Fibroblast of lung (primary cell): Measurements from ENCODE around the gene UGT2B10. TPM values are rescaled to one million over a fixed set of nuclear protein-coding genes. Genes with fewer than 3 reads are reported as not detected.

Source experiments
- DNase-seq, 2 donors: peaks; one replicate each; pipeline versions ENCODE4 v3.0.0 to v3.0.0-alpha.2; 2010; ENCODE audit warnings: low read depth in 2 of 2
- H2AFZ ChIP-seq: 2 replicates; pipeline ENCODE4 v1.5.1; 2012; ENCODE audit warnings: low read length, control low read depth, inconsistent platforms
- H3K27ac ChIP-seq: 2 replicates; pipeline ENCODE4 v1.5.1; 2011; ENCODE audit warnings: low read length, control low read depth; ENCODE audit not compliant: insufficient read depth
- H3K27me3 ChIP-seq: 2 replicates; pipeline ENCODE4 v1.5.1; 2011; ENCODE audit warnings: mild to moderate bottlenecking, low read length; ENCODE audit not compliant: control insufficient read depth, insufficient read depth
- H3K36me3 ChIP-seq: 2 replicates; pipeline ENCODE4 v1.5.1; 2011; ENCODE audit warnings: low read length; ENCODE audit not compliant: control insufficient read depth, insufficient read depth
- H3K4me1 ChIP-seq: 2 replicates; pipeline ENCODE4 v1.5.1; 2011; ENCODE audit warnings: low read length; ENCODE audit not compliant: control insufficient read depth, insufficient read depth; ENCODE audit errors: extremely low read depth
- H3K4me2 ChIP-seq: 2 replicates; pipeline ENCODE4 v1.5.1; 2011; ENCODE audit warnings: low read length, control low read depth; ENCODE audit not compliant: insufficient read depth; ENCODE audit errors: extremely low read depth
- H3K4me3 ChIP-seq, 4 experiments: fragments of 200-600 bp in 1 of 4; sonication (generic) in 1 of 4; replicated peaks in 1 of 4; 2 replicates each; pipeline ENCODE4 v1.5.1; 2011 to 2016; ENCODE audit warnings: low read length in 4 of 4, low read depth in 3 of 4, mild to moderate bottlenecking in 3 of 4, control low read depth in 2 of 4, inconsistent platforms in 1 of 4, mixed read lengths in 1 of 4; ENCODE audit not compliant: insufficient read depth in 1 of 4; ENCODE audit errors: control extremely low read depth in 1 of 4
- H3K79me2 ChIP-seq: 2 replicates; pipeline ENCODE4 v1.5.1; 2012; ENCODE audit warnings: mild to moderate bottlenecking, low read length, inconsistent platforms; ENCODE audit not compliant: control insufficient read depth, insufficient read depth
- H3K9ac ChIP-seq: 2 replicates; pipeline ENCODE4 v1.5.1; 2011; ENCODE audit warnings: mild to moderate bottlenecking, low read length, control low read depth; ENCODE audit not compliant: insufficient read depth
- H3K9me3 ChIP-seq: 2 replicates; pipeline ENCODE4 v1.5.1; 2012; ENCODE audit warnings: low read depth, low read length; ENCODE audit not compliant: control insufficient read depth, insufficient read depth
- H4K20me1 ChIP-seq: 2 replicates; pipeline ENCODE4 v1.5.1; 2011; ENCODE audit warnings: low read length; ENCODE audit not compliant: control insufficient read depth, insufficient read depth; ENCODE audit errors: extremely low read depth
- EZH2 ChIP-seq: IDR thresholded peaks from 2 replicates; pipeline ENCODE4 v1.5.1; 2012; ENCODE audit warnings: low read length, control low read depth, mild to moderate bottlenecking; ENCODE audit errors: missing control alignments
- polyA plus RNA-seq, 2 donors: library from polyadenylated mRNA; depleted of rRNA in 1 of 2; stranded (reverse) in 1 of 2; unstranded in 1 of 2; fragments of >200 nt; gene quantifications; 2 replicates each; pipeline ENCODE4 v1.2.1, GENCODE V29; 2011 to 2012; ENCODE audit warnings: missing spikeins in 1 of 2
- total RNA-seq: library from RNA; depleted of rRNA; stranded (reverse); fragments of >200 nt; gene quantifications from 2 replicates; pipeline ENCODE4 v1.2.1, GENCODE V29; 2014
- TF ChIP-seq, protein P1 (sequence below), 2 donors: IDR thresholded peaks in 1 of 2; conservative IDR thresholded peaks in 1 of 2; 1 replicate in 1 of 2; 2 replicates in 1 of 2; pipeline ENCODE4 v1.5.1; 2011 to 2012; ENCODE audit warnings: low read length in 2 of 2, control low read depth in 1 of 2, inconsistent platforms in 1 of 2, low read depth in 1 of 2, mild to moderate bottlenecking in 1 of 2

UGT2B10 gene
- total and polyA plus RNA-seq, 2 donors (not counting 1 experiment from before 2014, with no cell fraction given): not detected

DNA sequence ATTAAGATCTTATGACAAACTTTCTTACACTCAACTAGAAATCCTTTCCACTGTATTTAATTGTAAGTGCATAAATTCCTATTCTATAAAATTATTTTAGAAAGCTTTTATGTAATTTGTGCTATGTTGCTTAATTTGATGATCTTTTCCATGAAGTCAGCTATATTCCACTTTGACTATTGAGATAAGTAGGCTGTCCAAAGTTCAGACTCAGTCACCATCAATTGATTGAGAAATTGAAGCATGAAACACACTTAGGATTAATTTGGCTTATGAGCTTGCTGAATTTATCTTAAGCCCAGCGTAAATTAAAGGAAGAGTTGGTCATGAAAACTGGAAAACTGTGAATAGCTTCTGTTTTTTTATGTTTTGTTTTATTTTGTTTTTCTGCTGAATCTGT is 18.7 kb upstream of the UGT2B10 start:
- Histone ChIP-seq H3K4me2 (no peak overlapping the region), H2AFZ (no peak overlapping the region), H3K79me2 (no peaks in the 10 kb centered on the region), H3K4me3 (no peak overlapping the region), H3K9ac (no peak overlapping the region), H3K27ac (no peak overlapping the region), H3K36me3 (no peaks in the 10 kb centered on the region), H3K4me1 (no peaks in the 10 kb centered on the region), H3K9me3 (no peaks in the 10 kb centered on the region), H4K20me1 (no peaks in the 10 kb centered on the region), H3K27me3 (no peaks in the 10 kb centered on the region)
- DNase-seq: no peak
- TF ChIP-seq, protein P1, sequence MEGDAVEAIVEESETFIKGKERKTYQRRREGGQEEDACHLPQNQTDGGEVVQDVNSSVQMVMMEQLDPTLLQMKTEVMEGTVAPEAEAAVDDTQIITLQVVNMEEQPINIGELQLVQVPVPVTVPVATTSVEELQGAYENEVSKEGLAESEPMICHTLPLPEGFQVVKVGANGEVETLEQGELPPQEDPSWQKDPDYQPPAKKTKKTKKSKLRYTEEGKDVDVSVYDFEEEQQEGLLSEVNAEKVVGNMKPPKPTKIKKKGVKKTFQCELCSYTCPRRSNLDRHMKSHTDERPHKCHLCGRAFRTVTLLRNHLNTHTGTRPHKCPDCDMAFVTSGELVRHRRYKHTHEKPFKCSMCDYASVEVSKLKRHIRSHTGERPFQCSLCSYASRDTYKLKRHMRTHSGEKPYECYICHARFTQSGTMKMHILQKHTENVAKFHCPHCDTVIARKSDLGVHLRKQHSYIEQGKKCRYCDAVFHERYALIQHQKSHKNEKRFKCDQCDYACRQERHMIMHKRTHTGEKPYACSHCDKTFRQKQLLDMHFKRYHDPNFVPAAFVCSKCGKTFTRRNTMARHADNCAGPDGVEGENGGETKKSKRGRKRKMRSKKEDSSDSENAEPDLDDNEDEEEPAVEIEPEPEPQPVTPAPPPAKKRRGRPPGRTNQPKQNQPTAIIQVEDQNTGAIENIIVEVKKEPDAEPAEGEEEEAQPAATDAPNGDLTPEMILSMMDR (conservative IDR thresholded peaks at IDR 0.05 in 1 of 2, IDR thresholded peaks at IDR 0.05 in 1 of 2; ENCODE audit: low read depth in 1 of 2, low read length in 2 of 2): no peak
- TF ChIP-seq EZH2: no peak

DNA sequence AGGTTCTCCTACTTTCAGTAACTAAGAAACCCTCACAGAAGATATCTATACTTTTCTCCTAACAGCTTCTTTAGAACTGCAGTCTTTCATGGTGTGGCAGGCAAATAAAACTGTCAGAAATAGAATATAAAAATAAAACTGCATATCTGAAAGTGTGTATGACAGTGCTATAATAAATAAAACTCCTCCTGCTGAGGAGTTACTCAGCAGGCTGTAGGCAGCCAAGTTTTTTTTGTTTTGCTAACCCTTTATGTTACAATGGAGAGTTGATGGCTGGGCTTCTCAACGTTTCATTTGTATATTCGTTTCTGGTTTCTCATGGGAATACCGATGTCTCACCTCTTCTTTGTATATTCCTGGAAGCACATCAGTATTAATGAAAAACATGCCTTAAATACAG is 18.2 kb upstream of the UGT2B10 start:
- Histone ChIP-seq H3K4me2 (no peak overlapping the region), H3K9me3 (no peaks in the 10 kb centered on the region), H4K20me1 (no peaks in the 10 kb centered on the region), H3K27me3 (no peaks in the 10 kb centered on the region), H3K4me3 (no peak overlapping the region), H3K36me3 (no peaks in the 10 kb centered on the region), H2AFZ (no peak overlapping the region), H3K79me2 (no peaks in the 10 kb centered on the region), H3K4me1 (no peaks in the 10 kb centered on the region), H3K9ac (no peak overlapping the region), H3K27ac (no peak overlapping the region)
- TF ChIP-seq, protein P1 (conservative IDR thresholded peaks at IDR 0.05 in 1 of 2, IDR thresholded peaks at IDR 0.05 in 1 of 2; ENCODE audit: low read depth in 1 of 2, low read length in 2 of 2): no peak
- DNase-seq: no peak

DNA sequence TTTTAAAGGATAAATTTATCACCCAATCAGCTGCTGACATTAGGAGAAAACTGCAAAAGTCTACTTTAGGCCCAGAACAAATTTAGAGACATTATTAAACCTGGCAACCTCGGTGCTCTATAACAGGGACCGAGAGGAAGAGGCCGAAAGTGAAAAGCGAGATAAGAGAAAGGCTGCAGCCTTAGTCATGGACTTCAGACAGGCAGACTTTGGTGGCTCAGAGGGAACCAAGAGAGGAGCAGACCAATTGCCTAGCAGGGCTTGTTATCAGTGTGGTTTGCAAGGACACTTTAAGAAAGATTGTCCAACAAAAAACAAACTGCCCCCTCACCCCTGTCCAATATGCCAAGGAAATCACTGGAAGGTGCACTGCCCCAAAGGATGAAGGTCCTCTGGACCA is 12.8 kb upstream of the UGT2B10 start:
- H3K4me2 ChIP-seq: no peak overlapping the region
- no peak overlapping the region for H3K4me3 ChIP-seq
- H3K79me2 ChIP-seq: no peaks in the 10 kb centered on the region
- H3K4me1 ChIP-seq: no peaks in the 10 kb centered on the region
- H2AFZ ChIP-seq: no peak overlapping the region
- H3K27ac ChIP-seq: no peak overlapping the region
- H3K36me3 ChIP-seq: no peaks in the 10 kb centered on the region
- no peak overlapping the region for H3K9ac ChIP-seq
- TF ChIP-seq, protein P1 (conservative IDR thresholded peaks at IDR 0.05 in 1 of 2, IDR thresholded peaks at IDR 0.05 in 1 of 2; ENCODE audit: low read depth in 1 of 2, low read length in 2 of 2): no peak
- TF ChIP-seq EZH2: no peak
- no peaks in the 10 kb centered on the region for H4K20me1 ChIP-seq
- DNase-seq: no peak
- no peaks in the 10 kb centered on the region for H3K27me3 ChIP-seq
- H3K9me3 ChIP-seq: no peaks in the 10 kb centered on the region
